Mucosa of descending colon (tissue), 3 donors: ENCODE results near the gene ANO1. TPM values are rescaled to one million over a fixed set of nuclear protein-coding genes. Genes with fewer than 3 reads are reported as not detected.

ENCODE experiments used
- ATAC-seq: fragments of 200-7000 bp; cut with Tn5 transposase; one replicate; pipeline ENCODE4 v1.9.1; 2020; ENCODE audit warnings: mild to moderate bottlenecking, moderate library complexity
- DNase-seq, 3 donors: peaks; one replicate each; pipeline ENCODE4 v3.0.0-alpha.2; 2020
- H3K36me3 ChIP-seq: fragments of 200-600 bp; one replicate; pipeline ENCODE4 v1.8.0; 2021; ENCODE audit warnings: low read depth, mild to moderate bottlenecking
- H3K4me1 ChIP-seq: fragments of 200-600 bp; one replicate; pipeline ENCODE4 v1.8.0; 2021; ENCODE audit warnings: low read depth, mild to moderate bottlenecking
- H3K4me3 ChIP-seq: fragments of 200-600 bp; one replicate; pipeline ENCODE4 v1.8.0; 2021; ENCODE audit warnings: mild to moderate bottlenecking
- H3K9me3 ChIP-seq: fragments of 200-600 bp; one replicate; pipeline ENCODE4 v1.8.0; 2021; ENCODE audit warnings: mild to moderate bottlenecking
- intact Hi-C, 2 donors: fragments of 100-400 bp; cut with DNase I in 1 of 2; cut with micrococcal nuclease in 1 of 2; formaldehyde crosslinking; loops; one replicate each; pipeline versions ENCODE4 v1.11.0 to v1.11.1; 2022; cut with DNase I, micrococcal nuclease
- total RNA-seq, 3 donors: library from RNA; stranded (reverse); fragmentation: NEBNext Ultra II Directional in 2 of 3; extraction: Animal tissue kit (Norgen Biotek cat#: 25700) in 2 of 3; gene quantifications; one replicate each; pipeline versions ENCODE4 v1.2.1 to v1.2.4, GENCODE V29; 2021 to 2023
- TF ChIP-seq, protein P1 (sequence below): fragments of 200-600 bp; IDR thresholded peaks from one replicate; pipeline ENCODE4 v1.8.0; 2022; ENCODE audit warnings: antibody characterized with exemption, mild to moderate bottlenecking
- donor health status: DM: no; HTN: no; CAD: no; lungs with moderate emphysema.
- donor health status: DM: no; HTN: no; CAD: no.
- donor health status: DM: no; HTN: yes; CAD: no.

ANO1 gene
- total RNA-seq, 3 donors from 2014 or later = 10.7 to 26.6 (median 11.8) TPM

DNA sequence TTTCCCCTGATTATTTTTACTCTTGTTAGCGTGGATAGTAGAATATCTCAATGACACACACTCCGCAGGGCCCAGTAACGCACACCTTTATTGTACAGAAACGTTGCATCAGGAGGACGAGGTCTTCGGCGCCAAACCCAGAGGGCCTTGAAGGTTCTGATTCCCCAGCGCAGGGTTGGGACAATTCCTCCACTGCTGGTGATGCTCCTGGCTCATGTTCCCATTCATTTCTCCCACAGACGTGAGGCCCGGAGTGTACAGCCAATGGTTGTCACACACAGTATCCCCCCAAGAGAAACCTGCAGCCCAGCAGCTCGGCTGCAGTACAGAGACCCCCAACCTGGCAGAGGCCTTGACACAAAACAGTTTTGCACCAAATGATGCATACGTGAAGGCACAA, 6.1 kb upstream of the ANO1 start:
- intact Hi-C loops = no loop called here
- H3K36me3 ChIP-seq = no peaks in the 10 kb centered on the region
- no peaks in the 10 kb centered on the region for H3K4me1 ChIP-seq
- no peak for ATAC-seq
- no peaks in the 10 kb centered on the region for H3K9me3 ChIP-seq
- H3K4me3 ChIP-seq = no peak overlapping the region
- TF ChIP-seq, protein P1, sequence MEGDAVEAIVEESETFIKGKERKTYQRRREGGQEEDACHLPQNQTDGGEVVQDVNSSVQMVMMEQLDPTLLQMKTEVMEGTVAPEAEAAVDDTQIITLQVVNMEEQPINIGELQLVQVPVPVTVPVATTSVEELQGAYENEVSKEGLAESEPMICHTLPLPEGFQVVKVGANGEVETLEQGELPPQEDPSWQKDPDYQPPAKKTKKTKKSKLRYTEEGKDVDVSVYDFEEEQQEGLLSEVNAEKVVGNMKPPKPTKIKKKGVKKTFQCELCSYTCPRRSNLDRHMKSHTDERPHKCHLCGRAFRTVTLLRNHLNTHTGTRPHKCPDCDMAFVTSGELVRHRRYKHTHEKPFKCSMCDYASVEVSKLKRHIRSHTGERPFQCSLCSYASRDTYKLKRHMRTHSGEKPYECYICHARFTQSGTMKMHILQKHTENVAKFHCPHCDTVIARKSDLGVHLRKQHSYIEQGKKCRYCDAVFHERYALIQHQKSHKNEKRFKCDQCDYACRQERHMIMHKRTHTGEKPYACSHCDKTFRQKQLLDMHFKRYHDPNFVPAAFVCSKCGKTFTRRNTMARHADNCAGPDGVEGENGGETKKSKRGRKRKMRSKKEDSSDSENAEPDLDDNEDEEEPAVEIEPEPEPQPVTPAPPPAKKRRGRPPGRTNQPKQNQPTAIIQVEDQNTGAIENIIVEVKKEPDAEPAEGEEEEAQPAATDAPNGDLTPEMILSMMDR = no peak
- no peak for DNase-seq

DNA sequence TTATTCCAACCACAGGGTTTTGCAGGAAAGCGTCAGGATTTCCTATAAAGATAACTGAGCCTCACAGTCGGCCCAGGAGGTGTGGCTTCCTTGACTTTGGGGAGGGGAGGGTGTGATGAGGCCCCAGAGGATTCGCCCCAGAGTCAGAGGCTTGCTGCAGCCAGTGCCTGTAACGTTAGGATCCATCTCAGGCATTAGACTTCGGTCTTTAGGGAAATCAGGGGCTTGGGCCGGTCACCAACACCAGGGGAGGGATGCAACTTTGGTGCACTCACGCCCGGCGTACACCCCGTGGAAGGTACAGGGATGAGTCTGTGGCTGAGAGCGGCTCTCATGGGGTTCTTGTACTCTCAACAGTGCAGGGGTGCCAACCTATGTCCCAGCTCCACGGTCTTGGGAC, 5.7 kb upstream of the ANO1 start:
- H3K4me3 ChIP-seq = no peak overlapping the region
- DNase-seq = no peak
- ATAC-seq = no peak
- intact Hi-C loops = no loop called here
- H3K36me3 ChIP-seq = no peaks in the 10 kb centered on the region
- TF ChIP-seq, protein P1 = no peak
- H3K9me3 ChIP-seq = no peaks in the 10 kb centered on the region
- no peaks in the 10 kb centered on the region for H3K4me1 ChIP-seq

DNA sequence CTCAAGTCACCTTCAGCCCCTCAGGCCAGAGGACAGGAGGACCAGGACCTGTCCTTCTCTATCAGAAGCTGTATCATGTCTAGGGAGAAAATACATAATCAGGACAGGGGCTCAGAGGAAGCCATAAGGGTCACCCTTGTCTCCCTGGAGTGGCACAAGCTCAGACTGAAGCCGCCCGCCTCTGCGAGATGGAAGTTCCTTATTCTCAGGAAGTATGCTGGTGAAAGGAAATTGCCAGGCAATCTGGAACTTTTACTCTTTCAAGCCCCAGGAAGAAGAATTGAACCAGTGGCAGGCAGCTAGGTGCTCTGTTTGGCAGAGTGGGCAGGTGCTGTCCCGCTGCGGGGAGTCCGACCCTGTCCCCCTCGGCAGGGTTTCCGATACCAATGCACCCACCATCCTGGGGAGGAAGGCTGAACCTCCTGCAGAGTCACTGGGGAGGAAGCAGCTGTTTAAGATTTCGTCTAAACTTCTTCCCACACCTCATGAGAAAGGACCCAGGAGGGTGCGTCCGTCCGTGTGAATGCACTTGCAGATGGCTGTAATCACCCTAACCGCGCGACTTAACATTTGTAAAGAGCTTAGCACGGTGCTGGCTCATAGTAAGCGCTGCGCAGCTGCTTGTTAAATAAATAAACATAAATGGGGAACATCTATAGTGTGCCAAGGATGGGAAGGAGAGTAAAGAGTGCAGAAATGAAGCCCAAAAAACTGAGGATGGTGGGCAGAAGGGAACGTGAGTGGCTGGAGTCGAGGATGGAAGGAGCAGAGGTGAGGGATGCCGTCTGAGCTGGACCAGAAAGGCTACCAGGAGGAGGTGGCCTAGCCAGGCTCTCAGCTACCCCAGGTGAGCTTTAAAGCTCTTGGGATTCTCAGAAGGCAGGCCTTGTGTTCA, 5.0 kb upstream of the ANO1 start:
- H3K4me3 ChIP-seq = no peak overlapping the region
- H3K36me3 ChIP-seq = no peaks in the 10 kb centered on the region
- ATAC-seq = no peak
- no peaks in the 10 kb centered on the region for H3K4me1 ChIP-seq
- TF ChIP-seq, protein P1 = no peak
- intact Hi-C loops = no loop called here
- no peak for DNase-seq
- H3K9me3 ChIP-seq = no peaks in the 10 kb centered on the region

DNA sequence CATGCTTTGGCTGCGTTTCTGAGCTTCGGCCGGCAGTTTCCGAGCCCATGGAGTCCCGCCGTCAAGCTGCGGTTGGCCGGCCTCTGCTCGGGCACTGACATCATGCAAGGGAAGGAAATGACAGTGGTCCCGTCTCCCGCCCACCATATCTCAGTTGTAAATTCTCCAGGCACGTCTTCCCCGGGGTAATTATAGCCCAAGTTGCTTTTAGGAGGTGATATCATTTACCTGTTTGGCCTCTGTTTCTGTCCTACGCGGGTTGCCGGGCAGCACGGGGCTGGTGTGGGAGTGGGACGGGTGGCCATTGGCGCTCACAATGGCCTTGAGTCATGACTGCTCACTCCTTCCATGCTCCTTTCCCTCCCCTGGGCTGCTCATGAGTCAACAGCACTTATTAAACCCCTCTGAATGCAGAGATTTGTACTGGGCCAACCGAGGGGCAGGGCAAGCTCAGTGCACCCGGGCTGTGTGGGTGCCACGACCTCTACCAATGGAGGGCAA, 4.2 kb upstream of the ANO1 start:
- ATAC-seq = no peak
- intact Hi-C loops = no loop called here

GRCh38 chr11:70074746-70075145, 3.4 kb upstream of the ANO1 start:
- TF ChIP-seq, protein P1 = no peak
- Histone ChIP-seq H3K4me3 (no peak overlapping the region), H3K36me3 (no peaks in the 10 kb centered on the region), H3K9me3 (no peaks in the 10 kb centered on the region), H3K4me1 (no peaks in the 10 kb centered on the region)
- ATAC-seq (no peak), DNase-seq (no peak)
- intact Hi-C loops = no loop called here

More for the DNA sequence above, 4.2 kb upstream of the ANO1 start:
- DNase-seq = no peak
- Histone ChIP-seq H3K4me1 (no peaks in the 10 kb centered on the region), H3K4me3 (no peak overlapping the region), H3K9me3 (no peaks in the 10 kb centered on the region), H3K36me3 (no peaks in the 10 kb centered on the region)
- TF ChIP-seq, protein P1 = no peak
